GM12891 (cell line): Measurements from ENCODE around the gene CYP1B1.
"Not testable (repeated sequence)": the region's sequence is repeated elsewhere in the genome, so short reads cannot be mapped to it uniquely, and the experiment has no call there.

Experiments used
- POLR2A ChIP-seq: IDR thresholded peaks from 2 replicates; pipeline ENCODE4 v1.6.1; 2011; ENCODE audit warnings: low read depth, low read length, control low read depth
- POLR2AphosphoS5 ChIP-seq: IDR thresholded peaks from 2 replicates; pipeline ENCODE4 v1.6.1; 2011; ENCODE audit warnings: low read depth, low read length, control low read depth

- TF ChIP-seq POLR2AphosphoS5, POLR2A: not testable (repeated sequence)
Measured at GRCh38 chr2:38090212-38090611, 14.3 kb upstream of the CYP1B1 start.
